Neural progenitor cell (in vitro differentiated cells): ENCODE data around the gene P2RY6. TPM values are rescaled to one million over a fixed set of nuclear protein-coding genes. Genes with fewer than 3 reads are reported as not detected.

Experiments used
- DNase-seq: peaks from one replicate; pipeline ENCODE4 v3.0.0-alpha.2; 2016; ENCODE audit warnings: low spot score
- H2AFZ ChIP-seq: fragments of 200-600 bp; sonication (generic); replicated peaks from 2 replicates; pipeline ENCODE4 v1.6.1; 2016; ENCODE audit warnings: antibody characterized with exemption
- H3F3A ChIP-seq: fragments of 200-600 bp; sonication (generic); 2 replicates; pipeline ENCODE4 v1.6.1; 2016; ENCODE audit warnings: antibody characterized with exemption, low read depth
- H3K27ac ChIP-seq: fragments of 200-600 bp; sonication (generic); 2 replicates; pipeline ENCODE4 v1.5.1; 2016; ENCODE audit warnings: mild to moderate bottlenecking
- H3K27me3 ChIP-seq: fragments of 200-600 bp; sonication (generic); 2 replicates; pipeline ENCODE4 v1.6.1; 2016; ENCODE audit warnings: mild to moderate bottlenecking, moderate library complexity
- H3K36me3 ChIP-seq: fragments of 200-600 bp; sonication (generic); 2 replicates; pipeline ENCODE4 v1.5.1; 2016
- H3K4me1 ChIP-seq: fragments of 200-600 bp; sonication (generic); 2 replicates; pipeline ENCODE4 v1.6.1; 2016; ENCODE audit warnings: mixed run types
- H3K4me2 ChIP-seq: fragments of 200-600 bp; sonication (generic); 2 replicates; pipeline ENCODE4 v1.6.1; 2016
- H3K4me3 ChIP-seq: fragments of 200-600 bp; sonication (generic); 2 replicates; pipeline ENCODE4 v1.5.1; 2016
- H3K79me2 ChIP-seq: fragments of 200-600 bp; sonication (generic); 2 replicates; pipeline ENCODE4 v1.6.1; 2016; ENCODE audit warnings: low read depth
- H3K9ac ChIP-seq: fragments of 200-600 bp; sonication (generic); 2 replicates; pipeline ENCODE4 v1.6.1; 2016
- H3K9me3 ChIP-seq: fragments of 200-600 bp; sonication (generic); 2 replicates; pipeline ENCODE4 v1.5.1; 2016; ENCODE audit warnings: low read depth
- H4K20me1 ChIP-seq: fragments of 200-600 bp; sonication (generic); 2 replicates; pipeline ENCODE4 v1.6.1; 2016; ENCODE audit warnings: low read depth
- H3K27ac Mint-ChIP-seq: 3 replicates; pipeline ENCODE4 v1.8.0; 2021; ENCODE audit warnings: mixed read lengths
- H3K27me3 Mint-ChIP-seq: 2 replicates; pipeline ENCODE4 v1.8.0; 2022; ENCODE audit warnings: low read depth, mild to moderate bottlenecking, inconsistent platforms, moderate library complexity, mixed read lengths; ENCODE audit not compliant: insufficient read depth
- H3K36me3 Mint-ChIP-seq: 3 replicates; pipeline ENCODE4 v1.8.0; 2021; ENCODE audit warnings: mixed read lengths
- H3K4me1 Mint-ChIP-seq: 3 replicates; pipeline ENCODE4 v1.8.0; 2021; ENCODE audit warnings: mixed read lengths
- H3K4me3 Mint-ChIP-seq: 3 replicates; pipeline ENCODE4 v1.8.0; 2021; ENCODE audit warnings: mild to moderate bottlenecking, moderate library complexity, mixed read lengths
- H3K9me3 Mint-ChIP-seq: 3 replicates; pipeline ENCODE4 v1.8.0; 2020; ENCODE audit warnings: mixed read lengths
- EZH2 ChIP-seq: fragments of 200-600 bp; sonication (generic); IDR thresholded peaks from 2 replicates; pipeline ENCODE4 v1.6.1; 2017; ENCODE audit warnings: antibody characterized with exemption, mild to moderate bottlenecking, moderate library complexity
- EZH2phosphoT487 ChIP-seq: fragments of 200-600 bp; sonication (generic); IDR thresholded peaks from 2 replicates; pipeline ENCODE4 v1.6.1; 2017; ENCODE audit warnings: antibody characterized with exemption
- total RNA-seq: library from RNA; depleted of rRNA; stranded (reverse); fragments of >200 nt; gene quantifications from 2 replicates; pipeline ENCODE4 v1.2.3, GENCODE V29; 2015; ENCODE audit warnings: low replicate concordance
- TF ChIP-seq, protein P1 (sequence below): fragments of 200-600 bp; sonication (generic); IDR thresholded peaks from 2 replicates; pipeline ENCODE4 v1.5.1; 2017; ENCODE audit warnings: antibody characterized with exemption, mild to moderate bottlenecking

Gene P2RY6
- total RNA-seq, 1 donor from 2014 or later: not detected

DNA sequence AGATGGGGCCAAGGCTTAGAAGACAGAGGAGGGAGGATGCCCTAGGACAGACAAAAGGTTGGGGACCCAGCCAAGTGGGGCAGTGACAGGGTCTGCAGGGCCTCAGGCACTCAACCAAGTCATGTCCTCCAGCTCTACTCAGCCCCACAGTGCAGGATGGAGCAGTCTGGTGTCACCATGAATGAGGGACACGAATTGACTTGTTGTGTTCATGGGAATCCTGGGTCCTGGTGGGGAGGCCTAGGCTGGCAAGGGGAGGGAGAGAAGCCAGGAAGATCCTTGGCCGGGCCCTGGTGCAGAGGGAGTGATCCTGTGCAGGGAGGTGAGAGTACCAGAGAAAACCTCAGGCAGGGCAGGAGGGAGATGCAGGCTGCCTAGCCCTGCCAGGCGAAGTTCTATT, 12.0 kb downstream of the P2RY6 start:
- Mint-ChIP-seq H3K27me3 (peaks cover 17% of the 10 kb centered on the region), H3K4me1 (peaks cover 18% of the 10 kb centered on the region), H3K27ac (no peak overlapping the region), H3K36me3 (no peaks in the 10 kb centered on the region), H3K9me3 (no peaks in the 10 kb centered on the region), H3K4me3 (no peak overlapping the region)
- Histone ChIP-seq H3K4me3 (no peak overlapping the region), H3K27me3 (no peaks in the 10 kb centered on the region), H3K27ac (no peak overlapping the region), H3K9me3 (no peaks in the 10 kb centered on the region), H3K36me3 (no peaks in the 10 kb centered on the region), H3K4me1 (no peaks in the 10 kb centered on the region), H2AFZ (no peak overlapping the region), H3K4me2 (no peak overlapping the region), H3K9ac (no peak overlapping the region), H4K20me1 (no peaks in the 10 kb centered on the region), H3F3A (no peaks in the 10 kb centered on the region), H3K79me2 (no peaks in the 10 kb centered on the region)
- TF ChIP-seq, protein P1, sequence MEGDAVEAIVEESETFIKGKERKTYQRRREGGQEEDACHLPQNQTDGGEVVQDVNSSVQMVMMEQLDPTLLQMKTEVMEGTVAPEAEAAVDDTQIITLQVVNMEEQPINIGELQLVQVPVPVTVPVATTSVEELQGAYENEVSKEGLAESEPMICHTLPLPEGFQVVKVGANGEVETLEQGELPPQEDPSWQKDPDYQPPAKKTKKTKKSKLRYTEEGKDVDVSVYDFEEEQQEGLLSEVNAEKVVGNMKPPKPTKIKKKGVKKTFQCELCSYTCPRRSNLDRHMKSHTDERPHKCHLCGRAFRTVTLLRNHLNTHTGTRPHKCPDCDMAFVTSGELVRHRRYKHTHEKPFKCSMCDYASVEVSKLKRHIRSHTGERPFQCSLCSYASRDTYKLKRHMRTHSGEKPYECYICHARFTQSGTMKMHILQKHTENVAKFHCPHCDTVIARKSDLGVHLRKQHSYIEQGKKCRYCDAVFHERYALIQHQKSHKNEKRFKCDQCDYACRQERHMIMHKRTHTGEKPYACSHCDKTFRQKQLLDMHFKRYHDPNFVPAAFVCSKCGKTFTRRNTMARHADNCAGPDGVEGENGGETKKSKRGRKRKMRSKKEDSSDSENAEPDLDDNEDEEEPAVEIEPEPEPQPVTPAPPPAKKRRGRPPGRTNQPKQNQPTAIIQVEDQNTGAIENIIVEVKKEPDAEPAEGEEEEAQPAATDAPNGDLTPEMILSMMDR: no peak
- TF ChIP-seq EZH2phosphoT487 (no peak), EZH2 (no peak)
- no peak for DNase-seq

DNA sequence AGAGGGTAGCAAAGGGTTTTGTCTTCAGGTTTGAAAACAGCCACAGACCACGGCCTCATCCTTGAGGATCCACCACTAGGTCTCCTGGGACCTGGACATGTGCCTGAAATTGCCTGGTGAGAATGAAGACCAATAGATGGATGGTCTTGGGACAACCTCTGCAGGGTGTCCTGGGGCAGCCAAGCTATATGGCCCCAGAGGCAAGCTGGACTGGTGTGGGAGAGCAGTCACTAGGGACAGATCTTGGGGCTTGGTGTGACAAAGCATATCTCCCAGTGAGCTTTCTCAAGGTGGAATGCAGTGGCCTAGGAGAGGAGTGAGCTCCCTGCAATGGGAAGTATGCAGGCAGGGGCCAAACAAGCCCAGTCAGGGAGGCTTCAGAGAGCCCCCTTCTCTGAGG, 13.6 kb downstream of the P2RY6 start:
- DNase-seq: no peak
- TF ChIP-seq, protein P1: no peak
- TF ChIP-seq EZH2phosphoT487: no peak
- no peak for TF ChIP-seq EZH2
- Histone ChIP-seq H3K4me1 (no peaks in the 10 kb centered on the region), H3K79me2 (no peaks in the 10 kb centered on the region), H4K20me1 (no peaks in the 10 kb centered on the region), H3K4me2 (no peak overlapping the region), H2AFZ (no peak overlapping the region), H3K27ac (no peak overlapping the region), H3F3A (no peaks in the 10 kb centered on the region), H3K27me3 (no peaks in the 10 kb centered on the region), H3K9me3 (no peaks in the 10 kb centered on the region), H3K36me3 (no peaks in the 10 kb centered on the region), H3K4me3 (no peak overlapping the region), H3K9ac (no peak overlapping the region)
- H3K27me3 Mint-ChIP-seq: peaks cover 16% of the 10 kb centered on the region
- no peaks in the 10 kb centered on the region for H3K36me3 Mint-ChIP-seq
- H3K4me1 Mint-ChIP-seq: peaks cover 24% of the 10 kb centered on the region
- no peaks in the 10 kb centered on the region for H3K9me3 Mint-ChIP-seq
- no peak overlapping the region for H3K4me3 Mint-ChIP-seq
- H3K27ac Mint-ChIP-seq: no peak overlapping the region

DNA sequence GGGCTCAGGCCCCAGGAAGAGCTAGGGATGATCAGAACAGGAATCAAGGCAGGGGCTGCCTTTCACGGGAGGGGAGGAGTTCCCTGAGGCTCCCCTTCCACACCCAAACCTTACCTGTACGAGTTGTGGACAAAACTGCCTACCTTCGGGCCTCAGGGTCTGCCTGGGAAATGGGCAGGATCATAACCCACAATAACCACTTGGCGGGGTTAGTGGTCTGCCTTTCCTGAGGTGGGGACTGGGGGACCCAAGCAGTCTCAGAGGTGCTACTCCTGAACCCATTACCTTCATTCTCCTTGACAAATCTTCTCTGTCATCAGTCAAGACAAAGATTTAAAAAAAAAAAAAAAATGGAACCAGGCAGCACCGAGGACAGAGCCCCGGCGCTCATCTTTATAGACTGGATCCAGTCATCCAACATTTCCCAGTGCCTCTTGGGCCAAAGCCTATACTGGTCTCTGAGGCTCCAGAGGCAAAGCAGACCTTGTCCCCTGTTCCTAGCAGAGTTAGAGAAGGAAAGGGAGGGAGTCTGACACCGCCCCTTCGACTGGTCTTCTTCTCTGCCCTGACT, 14.2 kb downstream of the P2RY6 start:
- no peaks in the 10 kb centered on the region for H3K36me3 Mint-ChIP-seq
- H3K27ac ChIP-seq: no peak overlapping the region
- H3K9me3 Mint-ChIP-seq: no peaks in the 10 kb centered on the region
- no peaks in the 10 kb centered on the region for H3K27me3 ChIP-seq
- no peaks in the 10 kb centered on the region for H3F3A ChIP-seq
- TF ChIP-seq, protein P1: no peak
- no peak for TF ChIP-seq EZH2phosphoT487
- no peak for TF ChIP-seq EZH2
- no peak overlapping the region for H3K4me3 ChIP-seq
- no peak overlapping the region for H2AFZ ChIP-seq
- no peak overlapping the region for H3K4me3 Mint-ChIP-seq
- H4K20me1 ChIP-seq: no peaks in the 10 kb centered on the region
- peaks cover 17% of the 10 kb centered on the region for H3K27me3 Mint-ChIP-seq
- no peak overlapping the region for H3K27ac Mint-ChIP-seq
- H3K4me1 Mint-ChIP-seq: peaks cover 24% of the 10 kb centered on the region
- no peaks in the 10 kb centered on the region for H3K36me3 ChIP-seq
- no peak for DNase-seq
- H3K9ac ChIP-seq: no peak overlapping the region
- no peaks in the 10 kb centered on the region for H3K9me3 ChIP-seq
- no peak overlapping the region for H3K4me2 ChIP-seq
- no peaks in the 10 kb centered on the region for H3K79me2 ChIP-seq
- H3K4me1 ChIP-seq: no peaks in the 10 kb centered on the region
